HEK293T (cell line): ENCODE measurements around the gene CNKSR1.

Experiments
- CTCF ChIA-PET: fragments of 350-600 bp; formaldehyde crosslinking; extraction: SDS; loops from one replicate; lab custom pipeline; 2021; ENCODE audit warnings: antibody characterized with exemption, inconsistent platforms; lab: Yijun Ruan, JAX
- POLR2A ChIA-PET: fragments of 350-600 bp; formaldehyde crosslinking; extraction: SDS; loops from one replicate; lab custom pipeline; 2020; ENCODE audit warnings: antibody characterized with exemption, inconsistent platforms; lab: Yijun Ruan, JAX
- DNase-seq: peaks from one replicate; pipeline ENCODE4 v3.0.0; 2012; ENCODE audit warnings: mixed read lengths; ENCODE audit errors: extremely low spot score
- ARNT ChIP-seq: fragments of 450-650 bp; IDR thresholded peaks from 2 replicates; pipeline ENCODE4 v1.6.1; 2017; ENCODE audit warnings: mild to moderate bottlenecking
- BHLHE40 ChIP-seq: fragments of 450-650 bp; IDR thresholded peaks from 2 replicates; pipeline ENCODE4 v1.6.1; 2016; ENCODE audit warnings: mild to moderate bottlenecking, moderate library complexity, borderline replicate concordance
- CTBP1 ChIP-seq: fragments of 450-650 bp; IDR thresholded peaks from 2 replicates; pipeline ENCODE4 v1.6.1; 2016; ENCODE audit warnings: borderline replicate concordance
- ELF4 ChIP-seq: fragments of 450-650 bp; IDR thresholded peaks from 2 replicates; pipeline ENCODE4 v1.6.1; 2017; ENCODE audit warnings: antibody characterized with exemption
- FOXA1 ChIP-seq: fragments of 450-650 bp; IDR thresholded peaks from 2 replicates; pipeline ENCODE4 v1.6.1; 2016; ENCODE audit warnings: mild to moderate bottlenecking
- FOXK2 ChIP-seq: fragments of 450-650 bp; IDR thresholded peaks from 2 replicates; pipeline ENCODE4 v1.6.1; 2016; ENCODE audit warnings: mild to moderate bottlenecking
- FOXM1 ChIP-seq: fragments of 450-650 bp; IDR thresholded peaks from 2 replicates; pipeline ENCODE4 v1.6.1; 2017; ENCODE audit warnings: mild to moderate bottlenecking, borderline replicate concordance
- HDGF ChIP-seq: fragments of 450-650 bp; IDR thresholded peaks from 2 replicates; pipeline ENCODE4 v1.6.1; 2017; ENCODE audit warnings: antibody characterized with exemption, borderline replicate concordance
- L3MBTL2 ChIP-seq: fragments of 450-650 bp; conservative IDR thresholded peaks from 2 replicates; pipeline ENCODE4 v1.6.1; 2016; ENCODE audit warnings: mild to moderate bottlenecking
- LEF1 ChIP-seq: fragments of 450-650 bp; IDR thresholded peaks from 2 replicates; pipeline ENCODE4 v1.6.1; 2017; ENCODE audit warnings: mild to moderate bottlenecking, borderline replicate concordance
- NFRKB ChIP-seq: fragments of 450-650 bp; IDR thresholded peaks from 2 replicates; pipeline ENCODE4 v1.6.1; 2016; ENCODE audit warnings: mild to moderate bottlenecking, moderate library complexity
- PKNOX1 ChIP-seq: fragments of 450-650 bp; IDR thresholded peaks from 2 replicates; pipeline ENCODE4 v1.6.1; 2016
- SP1 ChIP-seq: fragments of 450-650 bp; IDR thresholded peaks from 2 replicates; pipeline ENCODE4 v1.6.1; 2017
- SUZ12 ChIP-seq: fragments of 450-650 bp; IDR thresholded peaks from 2 replicates; pipeline ENCODE4 v1.6.1; 2016; ENCODE audit warnings: mild to moderate bottlenecking
- TARDBP ChIP-seq: fragments of 450-650 bp; IDR thresholded peaks from 2 replicates; pipeline ENCODE4 v1.6.1; 2016
- ZNF384 ChIP-seq: fragments of 450-650 bp; IDR thresholded peaks from 2 replicates; pipeline ENCODE4 v1.6.1; 2016

Gene CNKSR1

DNA sequence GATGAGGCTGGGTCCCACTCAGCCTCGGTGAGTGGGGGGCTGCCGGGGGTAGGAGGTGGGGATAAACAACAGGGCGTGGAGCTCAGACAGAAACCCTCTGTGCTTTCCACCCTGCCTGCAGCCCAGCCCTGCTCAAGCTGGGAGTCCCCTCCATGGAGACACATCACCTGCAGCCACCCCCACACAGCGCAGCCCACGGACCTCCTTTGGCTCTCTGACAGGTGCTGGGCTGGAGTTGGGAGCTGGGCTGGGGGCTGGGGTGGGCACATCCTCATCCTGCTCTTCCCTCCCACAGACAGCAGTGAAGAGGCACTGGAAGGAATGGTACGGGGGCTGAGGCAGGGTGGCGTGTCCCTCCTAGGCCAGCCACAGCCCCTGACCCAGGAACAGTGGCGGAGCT lies 11.2 kb downstream of the CNKSR1 start:
- DNase-seq: no peak
- CTCF ChIA-PET: no interaction called here
- TF ChIP-seq TARDBP: no peak
- no peak for TF ChIP-seq L3MBTL2
- TF ChIP-seq SP1: no peak
- no peak for TF ChIP-seq FOXM1
- TF ChIP-seq PKNOX1: no peak
- no peak for TF ChIP-seq SUZ12
- POLR2A ChIA-PET: interaction anchor here (2.8 kb wide), 1 partner anchor 19 kb away, joined by 8 read pairs; the partner anchor contains the start of gene ZNF593

DNA sequence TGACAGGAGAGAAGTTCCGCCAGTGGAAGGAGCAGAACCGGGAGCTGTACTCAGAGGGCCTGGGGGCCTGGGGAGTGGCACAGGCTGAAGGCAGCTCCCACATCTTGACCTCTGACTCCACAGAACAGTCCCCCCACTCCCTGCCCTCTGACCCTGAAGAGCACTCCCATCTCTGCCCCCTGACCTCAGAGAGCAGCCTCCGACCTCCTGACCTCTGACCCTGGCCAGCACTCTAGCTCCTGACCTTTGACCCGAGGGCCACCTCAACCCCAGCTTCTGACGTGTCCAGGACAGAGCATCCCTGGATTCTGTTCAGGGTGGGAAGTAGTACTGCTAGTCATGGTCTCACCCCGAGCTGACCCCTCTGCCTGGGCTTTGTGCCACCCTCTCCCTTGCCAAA lies 12.0 kb downstream of the CNKSR1 start:
- ChIA-PET POLR2A (interaction anchor here (2.8 kb wide), 1 partner anchor 19 kb away, joined by 8 read pairs; the partner anchor contains the start of gene ZNF593), CTCF (interaction anchor here (2.8 kb wide), 1 partner anchor 45 kb away, joined by 11 read pairs; the partner anchor contains the start of gene CEP85)

DNA sequence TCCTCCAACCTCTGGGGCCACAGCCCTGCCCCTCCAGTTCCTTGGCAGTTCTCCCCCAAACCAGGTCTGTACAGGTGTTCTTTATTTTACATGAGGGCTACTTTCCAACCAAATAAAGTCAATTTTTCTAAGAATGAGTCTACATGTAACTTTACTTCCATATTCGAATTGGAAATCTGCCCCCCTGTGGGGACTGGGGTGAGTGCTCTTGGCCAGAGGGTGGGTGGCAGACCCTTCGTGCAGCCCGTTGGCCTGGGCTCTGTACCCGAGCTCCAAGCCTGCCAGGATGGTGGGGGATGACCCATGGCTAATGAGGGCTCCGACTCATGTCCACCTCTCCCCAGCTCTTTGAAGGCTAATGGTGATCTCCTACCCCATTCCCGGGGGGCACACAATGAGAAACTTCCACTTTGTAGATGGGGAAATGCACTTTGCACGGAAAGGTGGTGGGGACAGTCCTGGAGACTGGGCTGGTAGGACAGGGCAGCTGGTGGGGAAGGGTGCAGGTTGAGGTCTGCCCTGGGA lies 12.5 kb downstream of the CNKSR1 start:
- TF ChIP-seq PKNOX1: no peak
- no peak for TF ChIP-seq FOXA1
- CTCF ChIA-PET: interaction anchor here (0.5 to 2.8 kb wide), 5 partner anchors 16 to 300 kb away, joined by 3 to 11 read pairs (median 3); partner anchors contain the start of gene CEP85
- no peak for DNase-seq
- POLR2A ChIA-PET: interaction anchor here (1.0 to 2.8 kb wide), 2 partner anchors 20 to 44 kb away, joined by 6 to 8 read pairs; partner anchors contain the start of genes CEP85 and ZNF593

More for the DNA sequence above, 12.0 kb downstream of the CNKSR1 start:
- no peak for DNase-seq
- TF ChIP-seq PKNOX1 (no peak), LEF1 (no peak)

- no peak for TF ChIP-seq ZNF384
- TF ChIP-seq CTBP1: no peak
- TF ChIP-seq ELF4: no peak
- no peak for TF ChIP-seq PKNOX1
- TF ChIP-seq LEF1: no peak
- TF ChIP-seq HDGF: no peak
- no peak for TF ChIP-seq TARDBP
- TF ChIP-seq SUZ12: no peak
- no peak for TF ChIP-seq FOXA1
- TF ChIP-seq BHLHE40: no peak
- CTCF ChIA-PET: interaction anchor here (0.5 to 2.8 kb wide), 5 partner anchors 16 to 300 kb away, joined by 3 to 11 read pairs (median 3); partner anchors contain the start of gene CEP85
- POLR2A ChIA-PET: interaction anchor here (1.0 to 2.8 kb wide), 2 partner anchors 21 to 44 kb away, joined by 6 to 8 read pairs; partner anchors contain the start of genes CEP85 and ZNF593
- peak; percentile 59 for DNase-seq
These were observed 13.2 kb downstream of the CNKSR1 start, which contains the start of gene CATSPER4 for GRCh38 chr1:26190373-26190987. Gene CATSPER4 (plus strand): TSS chr1:26190602. CDS start chr1:26190628, 26 bp downstream.

DNA sequence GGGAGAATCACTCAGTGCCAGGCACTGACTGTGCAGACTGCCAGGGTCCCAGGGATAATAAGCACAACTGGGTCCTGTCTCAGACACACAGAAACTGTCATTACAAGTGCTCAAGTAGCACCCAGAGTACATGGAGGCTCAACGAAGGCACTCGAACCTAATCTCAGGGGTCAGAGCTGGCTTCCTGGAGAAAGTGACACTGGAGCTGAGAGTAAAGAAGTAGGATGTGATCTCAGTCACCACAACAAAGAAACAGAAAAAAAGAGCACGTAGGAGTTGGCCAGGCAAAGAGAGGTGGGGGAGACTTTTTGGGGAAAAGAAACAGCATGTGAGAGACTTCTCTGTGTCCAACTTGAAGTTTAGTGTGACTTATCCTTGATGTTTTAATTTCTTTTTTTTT lies 14.4 kb downstream of the CNKSR1 start:
- ChIA-PET POLR2A (no interaction called here), CTCF (interaction anchor here (2.8 kb wide), 1 partner anchor 42 kb away, joined by 11 read pairs; the partner anchor contains the start of gene CEP85)
- TF ChIP-seq ARNT (no peak), NFRKB (no peak), FOXM1 (no peak), TARDBP (no peak), SUZ12 (no peak), FOXK2 (no peak), PKNOX1 (no peak), L3MBTL2 (no peak), FOXA1 (no peak), LEF1 (no peak)
- no peak for DNase-seq

DNA sequence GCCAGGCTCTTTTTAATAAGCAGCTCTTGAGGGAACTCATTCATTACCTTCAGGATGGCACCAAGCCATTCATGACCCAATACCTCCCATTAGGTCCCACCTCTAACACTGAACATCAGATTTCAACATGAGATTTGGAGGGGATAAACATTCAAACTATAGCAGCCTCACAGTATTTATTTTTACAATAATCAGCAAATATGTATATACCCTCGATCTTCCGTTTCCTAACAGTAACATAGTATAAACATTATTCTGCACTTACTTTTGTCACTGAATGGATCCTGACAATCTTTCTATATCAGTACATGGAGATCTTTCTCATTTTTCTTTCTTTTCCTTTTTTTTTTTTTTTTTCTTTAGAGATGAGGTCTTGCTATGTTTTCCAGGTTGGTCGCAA lies 18.5 kb downstream of the CNKSR1 start:
- CTCF ChIA-PET: no interaction called here
- TF ChIP-seq FOXA1 (no peak), ARNT (no peak), TARDBP (no peak), FOXK2 (no peak), HDGF (no peak), PKNOX1 (no peak), ZNF384 (no peak), ELF4 (no peak), CTBP1 (no peak), LEF1 (no peak), NFRKB (no peak)
- POLR2A ChIA-PET: no interaction called here
- DNase-seq: no peak
